NB4 (cell line): ENCODE data around the gene ADAMTSL2.

ENCODE experiments used
- DNase-seq: peaks from one replicate; pipeline ENCODE4 v3.0.0; 2010; ENCODE audit warnings: low read depth
- H3K4me3 ChIP-seq: one replicate; pipeline ENCODE4 v1.5.1; 2011; ENCODE audit warnings: mild to moderate bottlenecking, low read depth, low read length, moderate library complexity
- MYC ChIP-seq: IDR thresholded peaks from 2 replicates; pipeline ENCODE4 v1.6.1; 2011; ENCODE audit warnings: low read depth, low read length
- POLR2A ChIP-seq: IDR thresholded peaks from 2 replicates; pipeline ENCODE4 v1.6.1; 2011; ENCODE audit warnings: mild to moderate bottlenecking; ENCODE audit not compliant: insufficient read length; ENCODE audit errors: extremely low read depth
- TF ChIP-seq, protein P1 (sequence below): IDR thresholded peaks from one replicate; pipeline ENCODE4 v1.5.1; 2012; ENCODE audit warnings: low read depth, low read length
- TF ChIP-seq, protein P2 (sequence below): IDR thresholded peaks from 2 replicates; pipeline ENCODE4 v1.6.1; 2011; ENCODE audit warnings: low read depth, low read length

ADAMTSL2 gene

DNA sequence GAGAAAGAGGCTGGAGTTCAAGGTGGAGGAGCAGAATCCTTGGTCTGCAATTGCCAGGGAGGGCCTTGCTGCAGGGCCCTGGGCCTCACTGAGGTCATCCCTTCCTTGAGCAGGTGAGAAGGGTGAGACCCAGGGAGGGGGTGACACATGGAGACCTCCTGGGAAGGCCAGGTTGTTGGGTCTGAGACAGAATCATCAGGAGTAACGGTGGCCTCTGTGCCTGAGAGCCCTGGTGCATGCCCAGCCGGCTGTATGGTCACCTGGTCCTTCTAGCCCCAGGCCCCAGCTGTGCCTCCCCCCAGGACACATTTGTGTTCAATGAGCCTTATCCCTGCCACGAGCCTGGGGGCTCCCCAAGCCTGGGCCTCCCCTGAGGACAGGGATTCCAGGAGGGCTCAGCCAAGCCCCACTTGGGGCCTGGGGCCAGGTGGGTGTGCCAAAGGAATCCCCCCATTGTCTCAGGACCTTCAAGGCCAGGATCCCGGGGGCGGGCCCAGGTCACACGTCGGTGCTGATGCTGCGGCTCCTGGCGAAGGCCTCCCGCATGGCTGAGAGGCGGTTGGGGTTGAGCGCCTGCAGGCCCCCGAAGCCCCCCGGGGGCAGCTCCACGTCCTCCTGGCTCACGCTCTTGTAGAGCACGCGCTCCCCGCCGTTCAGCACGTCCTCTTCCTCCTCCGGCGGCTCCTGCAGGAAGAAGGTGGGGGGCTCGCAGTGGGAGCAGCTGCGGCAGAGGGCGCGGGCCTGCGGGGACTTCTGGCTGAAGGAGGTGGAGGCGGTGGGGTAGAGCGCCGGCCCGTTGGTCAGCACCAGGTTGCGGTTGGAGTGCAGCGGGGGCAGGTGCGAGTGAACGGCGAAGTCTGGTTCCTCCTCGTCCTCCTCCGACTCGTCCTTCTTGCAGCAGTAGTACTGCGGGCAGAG lies 44.3 kb downstream of the ADAMTSL2 start:
- DNase-seq, result no peak
- TF ChIP-seq, protein P1, sequence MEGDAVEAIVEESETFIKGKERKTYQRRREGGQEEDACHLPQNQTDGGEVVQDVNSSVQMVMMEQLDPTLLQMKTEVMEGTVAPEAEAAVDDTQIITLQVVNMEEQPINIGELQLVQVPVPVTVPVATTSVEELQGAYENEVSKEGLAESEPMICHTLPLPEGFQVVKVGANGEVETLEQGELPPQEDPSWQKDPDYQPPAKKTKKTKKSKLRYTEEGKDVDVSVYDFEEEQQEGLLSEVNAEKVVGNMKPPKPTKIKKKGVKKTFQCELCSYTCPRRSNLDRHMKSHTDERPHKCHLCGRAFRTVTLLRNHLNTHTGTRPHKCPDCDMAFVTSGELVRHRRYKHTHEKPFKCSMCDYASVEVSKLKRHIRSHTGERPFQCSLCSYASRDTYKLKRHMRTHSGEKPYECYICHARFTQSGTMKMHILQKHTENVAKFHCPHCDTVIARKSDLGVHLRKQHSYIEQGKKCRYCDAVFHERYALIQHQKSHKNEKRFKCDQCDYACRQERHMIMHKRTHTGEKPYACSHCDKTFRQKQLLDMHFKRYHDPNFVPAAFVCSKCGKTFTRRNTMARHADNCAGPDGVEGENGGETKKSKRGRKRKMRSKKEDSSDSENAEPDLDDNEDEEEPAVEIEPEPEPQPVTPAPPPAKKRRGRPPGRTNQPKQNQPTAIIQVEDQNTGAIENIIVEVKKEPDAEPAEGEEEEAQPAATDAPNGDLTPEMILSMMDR, result no peak
- TF ChIP-seq MYC (no peak), POLR2A (no peak)
- TF ChIP-seq, protein P2, sequence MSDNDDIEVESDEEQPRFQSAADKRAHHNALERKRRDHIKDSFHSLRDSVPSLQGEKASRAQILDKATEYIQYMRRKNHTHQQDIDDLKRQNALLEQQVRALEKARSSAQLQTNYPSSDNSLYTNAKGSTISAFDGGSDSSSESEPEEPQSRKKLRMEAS, result no peak
- no peak overlapping the region for H3K4me3 ChIP-seq

DNA sequence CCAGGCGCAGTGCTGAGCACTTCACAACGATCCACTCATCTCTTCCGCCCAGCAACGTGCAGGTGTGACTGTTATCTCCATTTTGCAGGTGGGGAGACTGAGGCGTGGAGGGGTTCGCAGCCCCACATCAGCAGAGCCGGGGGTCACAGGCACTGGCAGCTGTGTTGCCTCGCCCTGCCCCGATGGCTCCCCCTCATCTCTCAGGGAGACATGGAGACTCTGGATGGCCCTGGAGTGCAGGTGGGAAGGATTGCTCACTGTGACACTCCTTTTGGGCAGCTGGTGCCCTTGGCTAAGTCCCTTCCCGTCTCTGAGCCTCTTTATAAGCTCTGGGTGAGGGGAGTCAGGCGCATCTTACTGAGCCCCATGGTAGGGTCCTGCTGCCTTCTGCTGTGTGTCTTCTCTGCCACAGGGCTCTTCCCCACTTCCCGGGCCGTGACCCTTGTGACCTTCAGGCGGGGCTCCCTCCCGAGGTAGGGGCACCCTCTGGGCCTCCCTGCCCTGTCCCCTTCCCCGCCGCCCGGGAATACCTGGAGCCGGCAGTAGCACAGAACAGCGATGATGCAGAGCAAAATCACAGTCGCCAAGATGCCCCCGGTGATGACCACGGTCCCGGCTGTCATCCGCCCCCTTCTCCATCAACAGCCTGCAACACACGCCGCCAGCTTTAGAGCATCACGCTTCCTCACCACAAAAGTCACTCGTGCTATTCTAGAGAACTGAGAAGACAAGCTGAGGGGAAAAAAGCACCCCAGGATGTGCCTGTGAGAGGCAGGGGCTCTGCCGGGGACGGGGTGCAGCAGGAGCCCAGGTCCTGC lies 45.3 kb downstream of the ADAMTSL2 start:
- no peak for DNase-seq
- no peak for TF ChIP-seq POLR2A
- TF ChIP-seq, protein P2, result no peak
- TF ChIP-seq, protein P1, result no peak
- TF ChIP-seq MYC, result no peak
- H3K4me3 ChIP-seq, result no peak overlapping the region

DNA sequence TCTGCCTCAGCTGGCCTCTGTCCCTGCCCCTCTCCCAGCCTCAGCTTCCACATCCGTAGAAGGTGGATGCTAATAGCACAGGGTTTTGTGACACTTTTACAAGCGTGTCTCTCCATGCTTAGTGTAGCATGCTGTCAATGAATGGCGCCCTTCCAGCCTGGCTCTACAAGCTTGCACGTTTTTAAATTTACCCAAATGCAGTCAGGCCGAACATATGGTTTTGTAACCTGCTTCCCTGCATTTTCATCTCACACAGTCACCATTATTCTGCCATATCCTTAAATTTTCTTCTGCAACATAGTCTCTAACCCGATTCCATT lies 45.9 kb downstream of the ADAMTSL2 start:
- TF ChIP-seq, protein P2, result no peak
- TF ChIP-seq POLR2A (no peak), MYC (no peak)
- TF ChIP-seq, protein P1, result no peak
- H3K4me3 ChIP-seq, result no peak overlapping the region
- no peak for DNase-seq

DNA sequence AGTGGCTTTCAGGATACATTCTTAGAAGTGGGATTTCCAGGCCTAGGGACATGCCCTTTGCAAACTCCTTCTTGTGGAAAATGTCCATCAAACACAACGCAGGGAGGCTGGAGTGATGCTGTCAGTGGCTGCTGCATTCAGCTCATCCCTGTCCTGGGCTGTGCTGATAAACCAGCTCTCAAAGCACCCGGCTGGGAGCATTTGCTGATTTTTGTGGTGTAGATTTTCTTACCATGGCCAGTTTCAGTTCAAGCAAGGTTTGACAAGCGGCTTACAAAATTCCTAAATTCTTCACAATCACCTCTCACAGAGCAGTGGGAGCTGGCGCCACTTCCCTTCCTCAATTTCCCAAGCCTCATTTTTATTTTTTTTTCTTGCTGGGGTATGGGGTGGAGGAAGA lies 46.5 kb downstream of the ADAMTSL2 start:
- DNase-seq, result no peak
- no peak overlapping the region for H3K4me3 ChIP-seq
- TF ChIP-seq MYC (no peak), POLR2A (no peak)
- TF ChIP-seq, protein P2, result no peak
- TF ChIP-seq, protein P1, result no peak

DNA sequence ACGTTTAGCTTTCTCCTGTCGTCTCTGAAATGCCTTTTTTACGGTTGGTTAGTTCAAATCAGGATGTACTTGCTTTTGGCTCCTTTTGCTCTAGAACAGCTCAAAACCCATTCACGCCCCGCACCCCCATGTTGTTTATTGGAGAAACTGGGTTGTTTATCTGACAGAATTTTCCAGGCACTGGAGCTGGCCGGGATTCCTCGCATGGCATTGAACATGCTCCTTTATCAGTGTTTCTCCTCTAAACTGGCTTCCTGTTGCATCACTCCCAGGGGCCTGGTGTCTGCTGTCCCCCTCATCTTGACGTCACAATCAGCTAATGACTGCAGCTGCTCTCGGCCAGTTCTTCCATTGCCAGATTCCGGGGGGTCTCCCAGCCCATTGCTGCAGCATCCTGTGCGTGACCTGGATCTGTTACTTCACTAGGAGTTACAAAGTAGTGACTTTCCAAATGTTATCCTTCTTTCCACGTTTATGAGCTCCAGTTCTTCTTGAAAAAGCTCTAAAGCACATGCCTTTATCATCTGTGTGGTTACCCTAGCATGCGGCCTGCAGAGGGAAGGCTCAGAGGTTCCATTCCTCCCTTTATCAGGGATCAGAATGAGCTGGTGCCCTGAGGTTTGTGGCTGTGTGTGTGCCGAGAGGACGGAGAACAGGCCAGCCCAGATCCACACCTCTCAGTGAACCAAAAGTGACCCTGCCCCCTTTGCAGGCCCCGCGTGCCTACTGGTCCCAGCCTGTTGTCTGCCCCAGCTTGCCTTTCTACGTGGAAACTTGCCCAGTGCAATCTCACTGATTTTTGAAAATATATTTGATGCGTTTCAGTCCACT lies 47.2 kb downstream of the ADAMTSL2 start:
- TF ChIP-seq, protein P2, result no peak
- TF ChIP-seq, protein P1, result no peak
- TF ChIP-seq POLR2A (no peak), MYC (no peak)
- no peak overlapping the region for H3K4me3 ChIP-seq
- no peak for DNase-seq
